Activated T-helper 1 cell treated with anti-CD3 and anti-CD28 coated beads, Interleukin-2, amount 50 U/mL, for 16 hours (primary cell): ENCODE results near the gene TRIP12.
"Not testable (repeated sequence)": the region's sequence is repeated elsewhere in the genome, so short reads cannot be mapped to it uniquely, and the experiment has no call there.

Experiments
- DNase-seq, 2 donors: peaks; one replicate each; pipeline ENCODE4 v3.0.0-alpha.2; 2020; ENCODE audit warnings: low read depth in 1 of 2, low spot score in 1 of 2

The TRIP12 gene

DNA sequence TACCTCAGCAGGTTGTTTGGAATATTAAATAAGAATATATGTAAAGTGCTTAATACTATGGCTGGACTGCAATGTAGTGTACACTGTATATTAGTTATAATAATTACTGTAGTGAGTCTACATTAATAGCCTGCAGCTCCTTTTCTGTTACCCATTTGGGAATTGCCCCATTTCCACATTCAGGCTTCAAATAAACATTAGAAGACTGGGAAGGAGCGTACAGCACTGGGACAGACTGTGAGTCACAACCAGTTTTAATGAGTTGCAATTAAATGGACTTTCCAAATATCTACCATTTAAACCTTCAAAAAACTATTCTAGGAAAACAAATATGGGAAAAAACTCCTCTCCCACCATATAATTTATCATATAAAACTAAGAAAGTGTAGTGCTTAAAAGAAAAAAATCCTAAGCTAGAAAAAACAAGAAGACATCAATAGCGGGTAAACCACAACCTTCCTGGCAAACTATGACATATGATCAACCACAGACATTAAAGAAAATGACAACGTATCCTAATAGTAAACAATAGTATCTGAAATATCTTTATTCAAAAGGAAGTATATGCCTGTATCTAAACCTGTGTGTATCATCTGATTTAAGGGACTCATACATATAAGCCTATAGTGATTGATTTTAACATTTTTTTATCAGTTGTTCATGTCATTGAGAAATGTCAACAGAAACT is 86.1 kb downstream of the TRIP12 start:
- DNase-seq, result no peak

DNA sequence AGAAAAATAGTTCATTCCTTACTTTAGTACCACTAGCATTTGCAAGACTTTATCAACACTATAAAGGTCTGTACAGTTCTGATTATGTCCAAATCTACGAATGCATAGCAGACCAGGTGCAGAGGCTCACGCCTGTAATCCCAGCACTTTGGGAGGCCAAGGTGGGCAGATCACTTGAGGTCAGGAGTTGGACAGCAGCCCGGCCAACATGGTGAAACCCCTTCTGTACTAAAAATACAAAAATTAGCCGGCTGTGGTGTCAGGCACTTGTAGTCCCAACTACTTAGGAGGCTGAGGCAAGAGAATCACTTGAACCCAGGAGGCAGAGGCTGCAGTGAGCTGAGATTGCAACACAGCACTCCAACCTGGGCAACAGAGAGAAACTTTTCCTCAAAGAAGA is 87.4 kb downstream of the TRIP12 start:
- DNase-seq, result not testable (repeated sequence)

DNA sequence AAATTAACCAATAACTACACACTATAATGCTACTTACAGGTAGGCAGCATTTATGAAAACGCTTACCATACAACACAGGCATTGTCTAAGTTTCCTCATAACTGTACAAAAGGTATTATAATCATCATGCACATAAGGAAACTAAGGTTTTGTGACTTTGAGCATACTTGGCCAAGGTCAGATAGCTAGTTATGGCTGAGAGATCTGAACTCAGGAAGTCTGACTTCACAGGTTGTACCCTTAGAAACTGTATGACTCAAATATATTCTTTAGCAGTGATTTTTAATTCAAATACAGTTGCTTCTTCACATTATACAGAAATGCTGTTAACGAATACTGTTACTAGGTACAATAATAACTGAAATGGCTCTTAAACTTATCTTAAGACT is 89.3 kb downstream of the TRIP12 start:
- DNase-seq, result no peak

DNA sequence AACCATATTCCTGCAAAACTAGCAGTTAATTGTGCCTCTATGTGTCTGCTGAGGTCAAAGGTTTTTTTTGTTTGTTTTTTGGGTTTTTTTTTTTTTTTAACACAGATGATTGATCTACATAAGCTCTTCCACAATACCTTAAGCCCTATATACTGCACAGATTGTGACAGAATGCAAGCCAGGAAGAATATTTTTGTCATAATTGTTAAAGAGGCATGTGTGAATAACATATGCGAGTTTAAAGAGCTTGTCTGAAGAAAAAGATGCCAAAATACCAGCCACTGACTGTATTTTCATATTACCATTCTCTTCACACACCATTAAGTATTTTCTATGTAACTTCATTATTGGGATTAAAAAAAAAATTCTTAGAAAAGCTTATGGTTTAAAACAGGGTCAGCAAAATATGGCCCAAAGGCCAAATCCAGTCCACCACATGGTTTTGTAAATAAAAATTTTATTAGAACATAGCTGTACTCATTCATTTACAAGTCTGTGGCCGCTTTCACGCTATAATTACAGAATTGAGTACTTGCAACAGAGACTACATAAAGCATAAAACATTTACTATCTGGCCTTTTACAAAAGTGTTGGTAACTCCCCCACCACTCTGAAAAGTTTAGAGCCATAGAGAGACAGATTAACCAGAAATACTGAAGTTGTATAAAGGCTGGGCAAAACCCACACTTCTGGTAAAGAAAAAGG is 89.9 kb downstream of the TRIP12 start:
- no peak for DNase-seq

DNA sequence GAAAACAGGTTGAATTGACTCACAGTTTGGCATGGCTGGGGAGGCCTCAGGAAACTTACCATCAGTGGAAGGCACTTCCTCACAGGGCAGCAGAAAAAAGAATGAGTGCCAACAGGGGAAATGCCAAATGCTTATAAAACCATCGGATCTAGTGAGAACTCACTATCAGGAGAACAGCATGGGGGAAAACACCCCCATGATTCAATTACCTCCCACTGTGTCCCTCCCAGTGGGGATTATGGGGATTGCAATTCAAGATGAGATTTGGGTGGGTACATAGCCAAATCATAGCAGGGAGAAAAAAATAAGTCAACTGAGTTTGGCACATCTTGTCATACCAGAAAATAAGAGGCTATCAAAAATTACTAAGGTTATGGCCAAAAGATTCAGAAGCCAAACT is 96.3 kb downstream of the TRIP12 start:
- DNase-seq, result no peak

DNA sequence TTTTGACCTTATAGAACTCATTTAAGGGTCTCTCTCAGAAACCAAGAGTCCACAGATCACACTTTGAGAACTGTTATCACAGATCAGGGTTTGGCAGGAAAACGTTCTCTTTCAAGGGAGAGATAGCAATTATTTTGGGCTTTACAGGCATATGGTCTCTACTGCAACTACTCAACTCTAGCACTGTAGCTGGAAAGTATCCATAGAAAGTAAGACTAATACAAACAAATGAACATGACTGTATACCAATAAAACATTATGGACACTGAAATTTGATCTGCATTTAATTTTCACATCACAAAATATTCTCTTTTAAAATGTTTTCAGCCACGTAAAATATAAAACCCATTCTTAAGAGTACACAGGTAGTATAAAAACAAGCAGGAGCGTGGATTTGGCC is 100.5 kb downstream of the TRIP12 start:
- DNase-seq, result no peak

DNA sequence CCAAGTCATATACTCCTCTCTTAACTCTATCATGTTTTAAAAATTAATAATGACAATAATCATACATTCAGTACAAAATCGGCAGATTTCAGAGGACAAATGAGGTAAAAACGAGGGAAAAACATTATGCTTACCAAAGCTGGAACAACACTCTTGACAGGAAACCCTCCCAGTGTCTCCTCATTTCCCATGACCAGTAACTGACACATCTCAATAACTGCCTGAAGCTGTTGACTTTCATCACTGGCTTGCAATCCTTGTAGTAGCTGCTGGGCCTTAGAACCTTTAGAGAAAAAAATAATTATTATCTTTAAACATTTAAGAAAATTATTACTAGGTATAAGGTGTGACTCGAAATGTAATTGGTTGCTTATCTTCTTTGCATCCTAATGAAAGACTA is 103.6 kb downstream of the TRIP12 start:
- DNase-seq, result no peak

DNA sequence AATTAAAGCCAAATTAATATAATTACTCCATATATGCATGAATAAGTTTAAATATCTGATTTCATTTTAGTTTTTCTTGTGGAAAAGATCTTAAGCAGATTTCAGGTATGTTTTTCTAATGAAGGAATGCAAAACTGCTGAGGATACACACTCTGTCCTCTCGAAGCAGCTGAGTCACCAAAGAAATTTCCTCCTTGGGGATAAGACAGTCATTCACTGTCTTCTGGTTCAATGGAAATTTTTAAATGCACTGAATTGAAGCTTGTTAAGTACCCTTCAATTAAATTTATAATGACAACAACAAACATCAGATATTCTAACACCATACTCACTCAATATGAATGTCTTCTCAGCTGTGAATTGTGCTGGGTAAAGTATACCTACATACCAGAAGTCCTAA is 106.0 kb downstream of the TRIP12 start:
- DNase-seq, result no peak

DNA sequence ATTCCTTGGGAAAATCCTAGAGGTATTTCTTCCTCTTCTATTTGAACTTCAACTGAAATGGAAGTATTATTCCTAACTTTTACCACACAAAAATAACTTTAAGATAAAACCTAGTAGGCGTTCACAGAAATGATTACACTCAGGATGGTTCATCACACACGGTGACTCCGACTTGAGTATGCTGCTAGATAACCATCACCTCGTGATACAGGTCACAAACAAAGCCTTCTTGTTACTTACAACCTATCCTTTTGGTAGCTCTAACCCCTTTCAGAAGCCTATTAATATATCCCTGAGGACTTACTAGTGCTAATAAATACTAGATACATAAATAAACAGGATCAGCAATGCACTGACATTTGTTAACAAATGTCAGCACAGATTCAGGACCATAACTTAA is 106.5 kb downstream of the TRIP12 start:
- no peak for DNase-seq

DNA sequence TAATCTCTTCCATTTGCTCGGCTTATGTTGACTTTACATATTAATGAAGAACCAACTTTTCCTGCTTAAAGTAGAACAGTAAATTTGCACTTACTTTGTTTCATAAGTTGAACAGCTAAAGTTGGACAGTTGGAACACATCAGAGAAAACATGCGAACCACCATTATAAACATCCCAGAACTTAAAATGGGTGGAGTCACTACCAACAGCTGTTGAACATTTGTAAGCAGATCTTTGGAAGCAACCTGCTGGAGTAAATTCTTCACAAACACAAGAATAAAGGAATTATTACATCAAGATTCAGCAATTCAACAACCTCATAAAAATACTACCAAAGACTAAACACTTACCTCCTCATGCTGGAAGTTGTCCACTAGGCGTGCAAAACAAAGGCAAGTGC is 111.0 kb downstream of the TRIP12 start:
- DNase-seq, result no peak

DNA sequence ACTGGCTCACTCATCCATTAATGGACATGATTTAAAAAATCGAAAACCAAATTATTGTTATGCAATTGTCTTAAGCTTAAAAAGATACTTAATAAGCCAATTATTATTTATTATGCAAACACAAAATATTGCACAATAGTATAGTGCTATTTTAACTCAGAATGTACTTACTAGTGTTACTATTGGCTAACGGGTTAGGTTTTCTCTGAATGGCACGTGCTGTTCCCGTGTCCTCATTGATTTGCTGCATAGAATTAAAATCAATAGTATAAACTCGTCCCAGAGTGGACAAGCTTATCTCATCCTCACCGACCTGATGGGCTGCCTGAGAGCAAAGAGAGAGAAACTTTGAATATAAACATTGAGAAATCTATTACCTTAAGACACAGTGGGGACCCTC is 116.2 kb downstream of the TRIP12 start:
- no peak for DNase-seq

DNA sequence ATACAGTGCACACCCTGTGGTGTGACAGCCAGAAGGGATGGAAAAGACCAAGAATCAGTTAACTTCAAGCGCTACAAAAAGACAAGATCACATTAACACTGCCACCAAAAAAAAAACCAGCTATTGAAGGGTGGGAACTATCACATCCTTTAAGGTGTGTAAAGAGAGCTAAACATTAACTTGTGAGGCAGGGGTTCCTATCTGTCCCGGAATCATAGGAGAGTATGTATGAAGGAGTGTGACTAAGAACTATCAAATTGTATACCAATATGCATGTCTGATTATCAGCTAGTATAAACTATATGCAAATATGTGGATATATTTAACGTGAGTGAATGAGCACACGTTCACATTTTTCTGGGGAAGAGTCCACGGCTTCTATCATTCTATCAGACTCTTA is 119.0 kb downstream of the TRIP12 start:
- no peak for DNase-seq

DNA sequence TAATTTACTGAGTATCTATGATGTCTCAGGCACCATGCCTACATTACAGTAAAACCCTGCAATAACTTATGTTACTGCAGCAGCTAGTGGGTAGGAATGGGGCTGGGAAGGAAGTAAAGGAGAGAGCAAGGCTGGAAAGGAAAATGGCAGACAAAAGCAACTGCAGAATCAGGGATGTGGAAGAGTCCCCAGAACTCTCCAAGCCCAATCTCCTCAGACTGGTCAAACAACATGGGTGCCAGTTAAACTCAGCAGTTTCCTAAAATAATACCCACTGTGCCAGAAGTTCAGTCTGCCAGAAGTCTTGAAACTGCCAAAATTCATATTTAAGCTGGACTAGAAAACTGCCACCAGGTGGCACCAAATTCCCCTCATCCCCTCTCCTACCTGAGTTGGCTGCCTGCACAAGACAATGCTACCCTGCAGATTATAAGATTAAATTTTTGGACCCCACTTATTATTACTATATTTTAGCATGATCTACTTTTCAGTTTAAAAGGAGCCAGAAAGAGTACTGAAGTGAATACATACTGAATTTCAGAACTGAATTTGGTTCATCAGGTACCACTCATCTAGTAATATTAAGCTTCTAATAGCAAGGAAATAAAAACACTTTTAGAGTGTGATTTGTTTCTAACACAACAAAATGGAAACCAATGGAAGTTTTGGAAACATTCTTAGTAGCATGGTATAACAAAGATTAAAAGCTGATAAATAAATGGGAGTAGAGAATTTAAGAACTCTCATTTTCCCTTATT is 120.6 kb downstream of the TRIP12 start:
- DNase-seq, result peak; percentile 44 to 45

DNA sequence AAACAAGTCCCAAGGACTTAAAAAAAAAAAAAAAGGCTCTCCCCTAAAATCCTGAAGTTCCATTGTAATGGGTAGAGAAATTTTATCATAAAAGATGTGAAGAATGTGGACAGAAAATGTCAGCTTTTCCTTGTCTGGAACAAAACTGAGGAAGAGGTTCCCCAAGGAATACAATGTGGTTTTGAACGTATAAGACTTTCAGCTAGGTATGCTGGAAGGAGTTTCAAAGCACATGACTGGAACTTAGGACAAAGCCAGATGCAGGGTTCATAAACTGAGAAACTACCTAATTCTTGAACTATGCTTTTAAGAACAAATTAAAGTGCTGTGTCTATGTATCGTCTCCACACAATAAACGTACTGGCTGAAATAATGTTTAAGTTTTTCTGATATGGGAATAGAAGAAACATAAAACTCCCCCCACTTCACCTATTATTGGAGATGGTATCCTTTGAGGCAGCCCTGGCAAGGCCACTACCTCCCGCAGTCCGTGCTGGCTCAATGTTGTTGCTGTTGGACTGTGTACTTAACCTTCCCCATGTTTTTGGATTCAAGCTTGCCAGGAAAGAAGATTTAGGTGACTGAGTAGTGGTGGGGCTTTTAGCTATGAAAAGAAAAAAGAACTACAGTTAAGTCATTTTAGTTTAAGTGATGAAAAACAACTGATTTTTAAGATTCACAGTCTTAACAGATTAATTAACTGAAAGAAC is 123.2 kb downstream of the TRIP12 start:
- no peak for DNase-seq

DNA sequence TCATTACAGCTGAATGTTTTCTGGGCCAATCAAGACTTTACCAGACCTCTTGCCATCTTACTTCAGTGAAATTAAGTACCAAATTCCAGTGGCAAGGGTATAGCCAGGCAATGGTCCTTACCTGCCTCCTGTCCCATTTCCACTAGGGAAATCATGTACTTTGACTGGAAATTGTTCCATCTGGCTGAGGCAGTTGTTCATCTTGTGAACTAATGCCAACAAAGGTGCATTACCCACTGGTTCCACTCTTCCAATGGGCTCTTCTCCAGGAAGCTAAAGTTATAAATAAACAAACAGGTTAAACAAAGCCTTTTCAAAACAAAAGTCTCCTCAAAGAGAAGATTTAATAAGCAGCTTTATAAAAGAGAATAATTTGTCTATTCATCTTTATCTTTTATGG is 126.8 kb downstream of the TRIP12 start:
- DNase-seq, result no peak

DNA sequence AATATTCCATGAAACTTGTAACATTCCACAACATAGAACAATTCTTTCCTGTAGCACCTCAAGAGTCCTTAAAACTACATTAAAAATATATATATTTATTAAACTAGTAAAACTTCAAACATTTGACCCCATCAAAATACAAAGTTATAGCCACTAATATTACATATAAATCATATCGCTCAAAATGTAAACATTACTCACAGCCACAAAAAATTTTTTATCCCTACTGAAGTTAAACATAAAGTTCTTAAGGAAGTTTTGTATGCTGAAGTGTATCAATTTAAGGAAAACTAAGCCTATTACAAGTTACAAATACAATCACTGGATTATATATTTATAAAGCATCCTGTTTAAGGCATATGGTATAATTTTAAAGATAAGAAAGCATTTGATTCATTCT is 127.2 kb downstream of the TRIP12 start:
- no peak for DNase-seq

DNA sequence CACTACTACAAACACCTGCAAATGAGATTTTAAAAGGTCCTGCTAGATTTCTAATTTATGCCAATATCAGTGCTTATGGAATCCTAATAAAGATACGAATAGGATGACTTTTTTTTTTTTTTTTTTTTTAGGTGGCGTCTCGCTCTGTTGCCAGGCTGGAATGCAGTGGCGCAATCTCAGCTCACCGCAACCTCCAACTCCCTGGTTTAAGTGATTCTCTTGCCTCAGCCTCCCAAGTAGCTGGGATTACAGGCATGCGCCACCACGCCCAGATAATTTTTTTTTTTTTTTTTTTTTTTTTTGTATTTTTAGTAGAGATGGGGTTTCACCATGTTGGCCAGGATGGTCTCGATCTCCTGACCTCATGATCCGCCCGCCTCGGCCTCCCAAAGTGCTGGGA is 135.5 kb downstream of the TRIP12 start:
- not testable (repeated sequence) for DNase-seq

DNA sequence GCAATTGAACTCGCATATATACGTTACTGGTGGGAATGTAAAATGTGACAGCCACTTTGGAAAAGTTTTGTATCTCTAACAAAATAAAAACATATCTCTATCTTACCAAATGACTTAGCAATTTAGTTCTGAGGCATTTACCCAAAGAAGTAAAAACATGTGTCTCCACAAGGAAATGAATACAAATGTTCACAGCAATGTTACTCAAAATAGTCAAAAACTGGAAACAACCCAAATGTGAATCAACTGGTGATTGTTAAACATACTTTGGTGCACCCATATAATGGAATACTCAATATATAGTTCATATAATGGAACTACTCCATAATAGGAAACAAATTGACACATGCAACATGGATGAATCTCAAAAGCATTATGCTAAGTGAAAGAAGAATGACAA is 137.0 kb downstream of the TRIP12 start:
- no peak for DNase-seq

DNA sequence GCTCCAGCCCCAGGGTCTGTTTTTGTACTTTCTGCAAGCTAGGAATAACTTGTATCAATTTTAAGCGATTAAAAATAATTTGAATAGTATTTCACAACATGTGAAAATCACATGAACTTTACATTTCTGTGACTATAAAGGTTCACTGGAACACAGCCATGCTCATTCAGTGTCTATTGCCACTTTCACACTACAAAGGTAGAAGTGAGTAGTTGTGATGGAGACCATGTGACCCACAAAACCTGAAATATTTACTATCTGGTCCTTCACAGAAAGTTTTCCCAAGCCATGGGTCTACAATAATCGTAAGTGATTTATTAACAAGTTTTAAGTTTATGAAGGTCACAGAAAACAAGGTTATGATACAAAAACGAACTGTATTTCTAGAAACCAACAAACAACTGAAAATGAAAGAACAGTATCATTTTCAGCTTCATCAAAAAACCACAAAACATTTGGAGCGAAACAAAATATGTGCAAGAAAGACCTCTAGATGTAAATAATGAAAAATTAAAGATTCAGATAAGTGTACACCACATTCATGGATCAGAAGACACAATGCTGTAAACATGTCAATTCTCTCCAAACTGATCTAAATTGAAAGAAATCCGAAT is 138.6 kb downstream of the TRIP12 start:
- no peak for DNase-seq

DNA sequence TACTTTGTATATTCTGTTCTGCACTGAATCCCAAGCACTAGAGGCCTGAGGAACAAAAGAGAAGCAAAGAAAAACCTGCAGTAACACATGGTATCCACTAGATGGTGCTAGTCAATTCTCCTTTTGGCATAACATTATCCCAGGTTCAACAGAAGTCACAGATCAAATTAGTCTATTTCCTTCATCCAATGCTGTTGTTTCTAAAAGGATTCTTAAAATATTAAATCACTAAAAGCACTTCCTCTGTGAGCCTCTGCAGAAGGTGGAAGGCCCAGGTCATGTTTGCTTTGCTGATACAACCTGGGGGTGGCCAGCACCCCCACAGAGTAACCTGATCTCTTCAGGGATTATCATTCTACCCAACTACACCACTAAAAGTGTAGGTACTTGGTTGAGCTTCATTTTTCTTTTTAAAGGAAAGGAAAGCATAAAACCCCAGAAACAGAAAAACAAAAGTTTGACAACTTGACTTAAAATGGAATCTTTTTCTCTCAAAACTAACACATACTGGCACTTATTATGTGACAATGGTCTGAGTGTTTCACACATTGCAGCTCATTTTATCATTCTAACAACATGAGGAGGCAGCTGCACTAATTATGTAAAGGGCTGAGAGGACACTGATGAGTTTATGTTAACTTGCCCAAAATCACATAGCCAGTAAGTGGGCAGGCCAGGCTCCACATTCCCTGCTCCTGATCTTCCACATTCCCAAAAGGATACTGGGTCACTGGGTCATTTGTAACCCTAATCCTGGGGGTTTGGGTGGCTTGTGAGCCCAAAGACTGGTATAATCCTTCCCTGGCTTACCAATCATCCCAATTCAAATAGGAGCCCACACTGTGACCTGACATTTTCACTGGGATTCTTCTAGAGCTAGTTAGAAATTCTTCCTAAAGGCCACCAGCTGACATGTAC is 140.7 kb downstream of the TRIP12 start:
- no peak for DNase-seq
